Endothelial cell of umbilical vein (primary cell): ENCODE measurements around the gene PPFIBP2.

Experiments
- EZH2 ChIP-seq: IDR thresholded peaks from 2 replicates; pipeline ENCODE4 v1.6.1; 2012; ENCODE audit warnings: borderline replicate concordance, low read depth, mild to moderate bottlenecking, moderate library complexity, low read length, inconsistent platforms; ENCODE audit not compliant: severe bottlenecking
- FOS ChIP-seq: IDR thresholded peaks from 2 replicates; pipeline ENCODE4 v1.6.1; 2011; ENCODE audit warnings: mild to moderate bottlenecking, low read length, moderate library complexity, borderline replicate concordance; ENCODE audit not compliant: insufficient read depth
- GATA2 ChIP-seq: IDR thresholded peaks from 2 replicates; pipeline ENCODE4 v1.7.0; 2011; ENCODE audit warnings: low read depth, mild to moderate bottlenecking, moderate library complexity, mixed read lengths, low read length; ENCODE audit not compliant: insufficient read length, insufficient read depth
- JUN ChIP-seq: IDR thresholded peaks from 2 replicates; pipeline ENCODE4 v1.6.1; 2011; ENCODE audit warnings: borderline replicate concordance, low read depth; ENCODE audit not compliant: insufficient read length, insufficient read depth
- MYC ChIP-seq: IDR thresholded peaks from one replicate; pipeline ENCODE4 v1.6.1; 2011; ENCODE audit warnings: mild to moderate bottlenecking, low read depth, low read length
- POLR2A ChIP-seq: IDR thresholded peaks from 2 replicates; pipeline ENCODE4 v1.6.1; 2012; ENCODE audit warnings: low read depth, mild to moderate bottlenecking, control low read depth, low read length
- POLR2AphosphoS5 ChIP-seq: IDR thresholded peaks from 2 replicates; pipeline ENCODE4 v1.6.1; 2012; ENCODE audit warnings: low read depth, mild to moderate bottlenecking, control low read depth, low read length, moderate library complexity; ENCODE audit not compliant: insufficient read depth
- TF ChIP-seq, protein P1 (sequence below), 2 donors: IDR thresholded peaks; 1 replicate in 1 of 2; 2 replicates in 1 of 2; pipeline ENCODE4 v1.5.1; 2011; ENCODE audit warnings: low read length in 2 of 2, mild to moderate bottlenecking in 2 of 2, moderate library complexity in 2 of 2, control low read depth in 1 of 2, inconsistent platforms in 1 of 2, low read depth in 1 of 2; ENCODE audit not compliant: insufficient read depth in 1 of 2; ENCODE audit errors: extremely low read depth in 1 of 2
- TF ChIP-seq, protein P2 (sequence below): IDR thresholded peaks from 2 replicates; pipeline ENCODE4 v1.6.1; 2011; ENCODE audit not compliant: insufficient read depth, insufficient read length

DNA sequence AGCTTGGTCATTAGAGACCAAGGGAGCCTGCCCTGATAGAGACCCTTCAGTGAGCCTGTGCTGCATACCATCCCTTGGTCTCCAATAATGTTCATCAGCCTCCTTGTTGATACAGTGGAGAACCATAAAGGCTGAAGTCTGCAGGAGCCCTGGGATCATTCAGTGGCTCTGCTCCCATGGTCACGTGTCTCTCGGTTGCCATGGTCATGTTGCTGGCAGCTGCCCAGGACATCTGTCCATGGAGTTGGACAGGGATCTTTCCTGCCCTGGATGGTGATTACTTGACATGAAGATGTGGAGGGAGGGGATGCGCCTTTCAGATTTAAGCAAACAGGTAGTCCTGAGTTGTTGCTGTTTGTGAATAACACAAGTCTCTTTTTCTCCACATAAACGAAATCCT lies 121.3 kb downstream of the PPFIBP2 start:
- TF ChIP-seq EZH2 (no peak), POLR2AphosphoS5 (no peak), POLR2A (no peak), GATA2 (no peak), FOS (no peak), JUN (no peak), MYC (no peak)
- TF ChIP-seq, protein P1, sequence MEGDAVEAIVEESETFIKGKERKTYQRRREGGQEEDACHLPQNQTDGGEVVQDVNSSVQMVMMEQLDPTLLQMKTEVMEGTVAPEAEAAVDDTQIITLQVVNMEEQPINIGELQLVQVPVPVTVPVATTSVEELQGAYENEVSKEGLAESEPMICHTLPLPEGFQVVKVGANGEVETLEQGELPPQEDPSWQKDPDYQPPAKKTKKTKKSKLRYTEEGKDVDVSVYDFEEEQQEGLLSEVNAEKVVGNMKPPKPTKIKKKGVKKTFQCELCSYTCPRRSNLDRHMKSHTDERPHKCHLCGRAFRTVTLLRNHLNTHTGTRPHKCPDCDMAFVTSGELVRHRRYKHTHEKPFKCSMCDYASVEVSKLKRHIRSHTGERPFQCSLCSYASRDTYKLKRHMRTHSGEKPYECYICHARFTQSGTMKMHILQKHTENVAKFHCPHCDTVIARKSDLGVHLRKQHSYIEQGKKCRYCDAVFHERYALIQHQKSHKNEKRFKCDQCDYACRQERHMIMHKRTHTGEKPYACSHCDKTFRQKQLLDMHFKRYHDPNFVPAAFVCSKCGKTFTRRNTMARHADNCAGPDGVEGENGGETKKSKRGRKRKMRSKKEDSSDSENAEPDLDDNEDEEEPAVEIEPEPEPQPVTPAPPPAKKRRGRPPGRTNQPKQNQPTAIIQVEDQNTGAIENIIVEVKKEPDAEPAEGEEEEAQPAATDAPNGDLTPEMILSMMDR (IDR thresholded peaks at IDR 0.05; ENCODE audit: extremely low read depth in 1 of 2, insufficient read depth in 1 of 2, low read depth in 1 of 2, low read length in 2 of 2) = no peak
- TF ChIP-seq, protein P2, sequence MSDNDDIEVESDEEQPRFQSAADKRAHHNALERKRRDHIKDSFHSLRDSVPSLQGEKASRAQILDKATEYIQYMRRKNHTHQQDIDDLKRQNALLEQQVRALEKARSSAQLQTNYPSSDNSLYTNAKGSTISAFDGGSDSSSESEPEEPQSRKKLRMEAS = no peak
